ENCODE measurements around the gene DMBT1. TPM values are rescaled to one million over a fixed set of nuclear protein-coding genes. Genes with fewer than 3 reads are reported as not detected.

DMBT1 gene
- total RNA-seq, 1 experiment from 2014 or later = 0.13 TPM

- TF ChIP-seq STAT6 (CRISPR knock-in tag; conservative IDR thresholded peaks at IDR 0.05; ENCODE audit: low read depth) (no peak), MYBL2 (CRISPR knock-in tag; IDR thresholded peaks at IDR 0.05) (no peak)
Observed at GRCh38 chr10:122638106-122638505, 77.6 kb downstream of the DMBT1 start (continued).

GRCh38 chr10:122639801-122640200 lies 79.2 kb downstream of the DMBT1 start:
- ATAC-seq (no peak), DNase-seq (ENCODE audit: low spot score) (no peak)
- TF ChIP-seq E2F5 (CRISPR knock-in tag; IDR thresholded peaks at IDR 0.05) (no peak), STAT6 (CRISPR knock-in tag; conservative IDR thresholded peaks at IDR 0.05; ENCODE audit: low read depth) (no peak), ESRRA (CRISPR knock-in tag; IDR thresholded peaks at IDR 0.05; ENCODE audit: borderline replicate concordance) (no peak), TCF7 (CRISPR knock-in tag; IDR thresholded peaks at IDR 0.05; ENCODE audit: low read depth) (no peak), GABPB1 (CRISPR knock-in tag; IDR thresholded peaks at IDR 0.05) (no peak), ATF2 (CRISPR knock-in tag; IDR thresholded peaks at IDR 0.05; ENCODE audit: borderline replicate concordance, low read depth) (no peak), ATF6 (CRISPR knock-in tag; IDR thresholded peaks at IDR 0.05) (no peak), JAZF1 (CRISPR knock-in tag; IDR thresholded peaks at IDR 0.05) (no peak), MLX (CRISPR knock-in tag; IDR thresholded peaks at IDR 0.05) (no peak), FOXJ3 (CRISPR knock-in tag; IDR thresholded peaks at IDR 0.05; ENCODE audit: borderline replicate concordance) (no peak), ZNF396 (CRISPR knock-in tag; IDR thresholded peaks at IDR 0.05; ENCODE audit: borderline replicate concordance) (no peak), MXD4 (CRISPR knock-in tag; IDR thresholded peaks at IDR 0.05; ENCODE audit: borderline replicate concordance) (no peak), ZMAT4 (CRISPR knock-in tag; IDR thresholded peaks at IDR 0.05) (no peak)
- H3K4me3 Mint-ChIP-seq = no peak overlapping the region
- CTCF ChIA-PET = interaction anchor here (2.0 kb wide), 1 partner anchor 9 kb away, joined by 12 read pairs; no protein-coding TSS in a partner anchor
- no peaks in the 10 kb centered on the region for H3K36me3 Mint-ChIP-seq
- peaks cover 3% of the 10 kb centered on the region; the same call in 1 of the 2 replicates for H3K4me1 Mint-ChIP-seq
- POLR2A ChIA-PET = no interaction called here
- no peaks in the 10 kb centered on the region for H3K27me3 Mint-ChIP-seq (ENCODE audit: low read depth)
- no peak overlapping the region for H3K27ac Mint-ChIP-seq
- H3K9me3 Mint-ChIP-seq = 0 out of 2 replicates have a peak, but pooled peaks cover 4% of the 10 kb centered on the region
